SK-N-MC (cell line): Measurements from ENCODE around the gene OLFML1.

Source experiments
- EZH2 ChIP-seq: fragments of 200-600 bp; sonication (generic); IDR thresholded peaks from one replicate; pipeline ENCODE4 v1.6.1; 2017; ENCODE audit warnings: antibody characterized with exemption
- POLR2AphosphoS5 ChIP-seq: IDR thresholded peaks from 2 replicates; pipeline ENCODE4 v1.6.1; 2012; ENCODE audit warnings: mild to moderate bottlenecking, low read depth, low read length, borderline replicate concordance

DNA sequence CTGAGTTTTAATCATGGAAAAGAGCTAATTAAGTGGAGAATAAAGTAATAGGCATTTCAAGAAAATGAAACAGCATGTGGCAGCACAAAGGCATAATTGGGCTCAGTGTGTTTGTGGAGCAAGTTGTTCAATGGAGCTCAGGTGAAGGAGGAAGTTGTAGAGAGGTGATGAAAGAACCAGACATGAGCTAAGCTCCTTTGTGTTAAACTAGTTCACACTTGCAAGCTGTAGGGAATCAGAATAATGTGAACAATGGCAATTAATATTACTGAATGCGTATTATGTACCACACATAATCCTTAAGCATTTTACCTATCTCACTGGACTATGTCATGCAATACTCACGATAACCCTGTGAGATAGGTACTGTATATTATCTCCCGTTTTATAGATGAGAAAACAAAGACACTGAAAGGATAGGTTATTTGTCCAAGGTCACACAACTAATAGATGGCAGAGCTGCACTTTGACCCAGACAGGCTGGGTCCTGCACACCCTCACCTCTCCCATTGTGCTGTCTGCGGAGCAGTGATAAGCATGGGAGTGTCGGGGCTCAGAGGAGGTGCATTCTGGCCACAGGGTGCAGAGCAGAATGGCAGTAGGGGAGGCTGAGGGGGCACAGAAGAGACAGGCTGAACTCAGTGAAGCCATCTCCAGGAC, 8.9 kb downstream of the OLFML1 start:
- no peak for TF ChIP-seq EZH2
- no peak for TF ChIP-seq POLR2AphosphoS5
